ENCODE data around the gene JMJD6. TPM values are rescaled to one million over a fixed set of nuclear protein-coding genes. Genes with fewer than 3 reads are reported as not detected.
A peak's percentile ranks its signal among the peaks of the same experiment; 100 is the strongest.
"Not testable (repeated sequence)": the region's sequence is repeated elsewhere in the genome, so short reads cannot be mapped to it uniquely, and the experiment has no call there.

Gene JMJD6
- total and polyA plus RNA-seq, 9 donors: 13.8 to 25.0 (median 22.2) TPM

DNA sequence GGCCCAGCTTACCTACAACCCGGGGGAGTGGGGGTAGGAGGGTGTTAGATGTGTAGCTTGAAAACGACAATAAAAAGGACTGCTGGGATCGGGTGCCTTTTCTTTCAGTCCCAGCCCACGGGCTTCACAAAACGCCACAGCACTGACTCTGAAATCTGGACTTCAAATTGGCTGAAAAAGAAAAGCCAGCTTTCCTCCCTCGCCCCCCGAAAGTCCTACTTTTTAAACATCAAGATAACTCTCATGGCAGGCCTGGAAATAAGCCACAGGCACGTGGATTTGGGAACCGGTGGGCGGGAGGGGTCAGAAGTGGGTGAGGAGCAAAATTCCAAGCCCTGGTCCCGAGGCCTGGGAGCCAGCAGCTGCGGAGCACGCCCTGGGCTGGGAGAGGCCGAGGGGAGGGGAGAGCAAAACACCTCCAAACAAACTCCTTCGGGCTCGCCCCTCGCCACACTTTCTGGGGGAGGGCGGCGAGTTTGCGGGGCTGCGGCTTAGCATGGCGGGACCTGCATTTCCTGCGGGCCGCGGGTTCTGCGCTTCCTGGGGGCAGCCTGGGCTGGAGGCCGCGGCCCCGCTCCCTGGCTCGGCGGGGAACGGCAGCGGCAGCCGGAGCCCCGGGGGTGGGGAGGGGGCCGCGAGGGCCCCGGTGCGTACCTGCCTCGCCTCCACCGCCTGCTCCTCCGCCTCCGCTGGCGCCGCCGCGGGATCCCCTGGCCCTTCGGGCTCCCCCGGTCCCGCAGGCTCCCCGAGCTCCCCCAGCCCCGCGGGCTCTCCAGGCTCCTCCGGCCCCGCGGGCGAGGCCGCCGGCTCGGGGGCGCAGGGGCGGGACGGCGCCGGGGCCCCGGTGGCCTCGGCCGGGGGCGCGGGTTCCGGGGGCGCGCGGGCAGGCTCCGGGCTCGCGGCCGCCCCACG is 16.2 kb downstream of the JMJD6 start:
- H3K4me3 ChIP-seq (ENCODE audit: low read length): peak overlapping the region; percentile 70
- peaks cover 14% of the 10 kb centered on the region for H3K36me3 ChIP-seq (ENCODE audit: control insufficient read depth, insufficient read depth, low read length)
- under 1% methylated on average over 19 of the region's 79 CpGs for WGBS (ENCODE audit: insufficient coverage)
- H3K9me3 ChIP-seq (replicated peaks; ENCODE audit: control insufficient read depth, low read depth, low read length); H3K27me3 ChIP-seq (ENCODE audit: control insufficient read depth, insufficient read depth, low read length): not testable (repeated sequence)
- DNase-seq: peak; percentile 67
- peaks cover 37% of the 10 kb centered on the region for H3K4me1 ChIP-seq (ENCODE audit: control insufficient read depth, insufficient read depth, low read length)
- H3K27ac ChIP-seq (ENCODE audit: low read length): peak overlapping the region; percentile 96

GRCh38 chr17:76709077-76709950 is 17.1 kb downstream of the JMJD6 start:
- no peaks in the 10 kb centered on the region for H3K9me3 ChIP-seq (replicated peaks; ENCODE audit: control insufficient read depth, low read depth, low read length)
- peaks cover 10% of the 10 kb centered on the region for H3K36me3 ChIP-seq (ENCODE audit: control insufficient read depth, insufficient read depth, low read length)
- H3K27me3 ChIP-seq (ENCODE audit: control insufficient read depth, insufficient read depth, low read length): no peaks in the 10 kb centered on the region
- WGBS (ENCODE audit: insufficient coverage): 33% methylated on average over 14 of the region's 29 CpGs
- peaks cover 37% of the 10 kb centered on the region for H3K4me1 ChIP-seq (ENCODE audit: control insufficient read depth, insufficient read depth, low read length)
- H3K4me3 ChIP-seq (ENCODE audit: low read length): peak overlapping the region; percentile 70
- peak; percentile 90 for DNase-seq
- H3K27ac ChIP-seq (ENCODE audit: low read length): peak overlapping the region; percentile 96

GRCh38 chr17:76707985-76708807 is 18.2 kb downstream of the JMJD6 start:
- peak overlapping the region; percentile 96 for H3K27ac ChIP-seq (ENCODE audit: low read length)
- H3K27me3 ChIP-seq (ENCODE audit: control insufficient read depth, insufficient read depth, low read length): no peaks in the 10 kb centered on the region
- H3K4me3 ChIP-seq (ENCODE audit: low read length): no peak overlapping the region
- no peaks in the 10 kb centered on the region for H3K36me3 ChIP-seq (ENCODE audit: control insufficient read depth, insufficient read depth, low read length)
- peaks cover 37% of the 10 kb centered on the region for H3K4me1 ChIP-seq (ENCODE audit: control insufficient read depth, insufficient read depth, low read length)
- DNase-seq: peak; percentile 82
- no peaks in the 10 kb centered on the region for H3K9me3 ChIP-seq (replicated peaks; ENCODE audit: control insufficient read depth, low read depth, low read length)
- WGBS (ENCODE audit: insufficient coverage): 7% methylated on average over 8 of the region's 14 CpGs

- no peak overlapping the region for H3K4me3 ChIP-seq (ENCODE audit: low read length)
Observed at GRCh38 chr17:76706817-76707216, 19.6 kb downstream of the JMJD6 start.

GRCh38 chr17:76704805-76705204 is 21.6 kb downstream of the JMJD6 start:
- Histone ChIP-seq H3K27ac (ENCODE audit: low read length) (no peak overlapping the region), H3K9me3 (replicated peaks; ENCODE audit: control insufficient read depth, low read depth, low read length) (no peaks in the 10 kb centered on the region), H3K4me1 (ENCODE audit: control insufficient read depth, insufficient read depth, low read length) (peaks cover 51% of the 10 kb centered on the region), H3K27me3 (ENCODE audit: control insufficient read depth, insufficient read depth, low read length) (no peaks in the 10 kb centered on the region), H3K36me3 (ENCODE audit: control insufficient read depth, insufficient read depth, low read length) (no peaks in the 10 kb centered on the region), H3K4me3 (ENCODE audit: low read length) (no peak overlapping the region)
- no peak for DNase-seq
- WGBS (ENCODE audit: insufficient coverage): 40% methylated on average over 1 of the region's 4 CpGs

More at GRCh38 chr17:76706817-76707216, 19.6 kb downstream of the JMJD6 start:
- no peak overlapping the region for H3K27ac ChIP-seq (ENCODE audit: low read length)
- DNase-seq: no peak
- no peaks in the 10 kb centered on the region for H3K36me3 ChIP-seq (ENCODE audit: control insufficient read depth, insufficient read depth, low read length)
- WGBS (ENCODE audit: insufficient coverage): 100% methylated on average over 2 of the region's 3 CpGs
- H3K4me1 ChIP-seq (ENCODE audit: control insufficient read depth, insufficient read depth, low read length): peaks cover 39% of the 10 kb centered on the region
- no peaks in the 10 kb centered on the region for H3K9me3 ChIP-seq (replicated peaks; ENCODE audit: control insufficient read depth, low read depth, low read length)
- no peaks in the 10 kb centered on the region for H3K27me3 ChIP-seq (ENCODE audit: control insufficient read depth, insufficient read depth, low read length)

- Histone ChIP-seq H3K36me3 (ENCODE audit: control insufficient read depth, insufficient read depth, low read length) (no peaks in the 10 kb centered on the region), H3K4me1 (ENCODE audit: control insufficient read depth, insufficient read depth, low read length) (peaks cover 48% of the 10 kb centered on the region), H3K27ac (ENCODE audit: low read length) (no peak overlapping the region), H3K27me3 (ENCODE audit: control insufficient read depth, insufficient read depth, low read length) (no peaks in the 10 kb centered on the region), H3K9me3 (replicated peaks; ENCODE audit: control insufficient read depth, low read depth, low read length) (no peaks in the 10 kb centered on the region), H3K4me3 (ENCODE audit: low read length) (no peak overlapping the region)
- DNase-seq: no peak
- 92% methylated on average over 3 of the region's 10 CpGs for WGBS (ENCODE audit: insufficient coverage)
Observed at GRCh38 chr17:76702941-76703637, 23.3 kb downstream of the JMJD6 start.

GRCh38 chr17:76702076-76702475 is 24.3 kb downstream of the JMJD6 start:
- H3K36me3 ChIP-seq (ENCODE audit: control insufficient read depth, insufficient read depth, low read length): no peaks in the 10 kb centered on the region
- H3K27ac ChIP-seq (ENCODE audit: low read length): peak overlapping the region; percentile 95
- peaks cover 48% of the 10 kb centered on the region for H3K4me1 ChIP-seq (ENCODE audit: control insufficient read depth, insufficient read depth, low read length)
- no peaks in the 10 kb centered on the region for H3K27me3 ChIP-seq (ENCODE audit: control insufficient read depth, insufficient read depth, low read length)
- H3K4me3 ChIP-seq (ENCODE audit: low read length): no peak overlapping the region
- no peaks in the 10 kb centered on the region for H3K9me3 ChIP-seq (replicated peaks; ENCODE audit: control insufficient read depth, low read depth, low read length)
- no CpG with 5 or more reads among the region's 2 CpGs for WGBS (ENCODE audit: insufficient coverage)
- DNase-seq: no peak

- 33% methylated on average over 9 of the region's 11 CpGs for WGBS (ENCODE audit: insufficient coverage)
- H3K27ac ChIP-seq (ENCODE audit: low read length): peak overlapping the region; percentile 95
- H3K4me3 ChIP-seq (ENCODE audit: low read length): no peak overlapping the region
Observed at GRCh38 chr17:76701471-76701967, 24.9 kb downstream of the JMJD6 start.

More at GRCh38 chr17:76701471-76701967, 24.9 kb downstream of the JMJD6 start:
- Histone ChIP-seq H3K27me3 (ENCODE audit: control insufficient read depth, insufficient read depth, low read length) (no peaks in the 10 kb centered on the region), H3K36me3 (ENCODE audit: control insufficient read depth, insufficient read depth, low read length) (peaks cover 2% of the 10 kb centered on the region), H3K4me1 (ENCODE audit: control insufficient read depth, insufficient read depth, low read length) (peaks cover 52% of the 10 kb centered on the region), H3K9me3 (replicated peaks; ENCODE audit: control insufficient read depth, low read depth, low read length) (no peaks in the 10 kb centered on the region)
- DNase-seq: no peak

All from muscle of leg (tissue), 11 donors.